ENCODE results near the gene DNAJC15.
A peak's percentile ranks its signal among the peaks of the same experiment; 100 is the strongest.

DNAJC15 gene

DNA sequence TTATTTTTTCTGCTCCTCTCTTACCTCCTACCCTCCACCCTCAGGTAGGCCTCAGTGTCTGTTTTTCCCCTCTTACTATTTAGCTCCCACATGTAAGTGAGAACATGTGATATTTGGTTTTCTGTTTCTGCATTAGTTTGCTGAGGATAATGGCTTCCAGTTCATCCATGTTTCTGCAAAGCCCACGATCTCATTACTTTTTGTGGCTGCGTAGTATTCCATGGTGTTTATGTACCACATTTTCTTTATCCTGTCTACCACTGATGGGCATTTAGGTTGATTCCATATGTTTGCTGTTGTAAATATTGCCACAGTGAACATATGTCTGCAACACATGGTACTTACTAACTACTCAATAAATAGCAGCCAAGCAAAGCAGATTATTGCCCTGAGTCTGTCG is 56.8 kb downstream of the DNAJC15 start:
- no peaks in the 10 kb centered on the region for H3K36me3 ChIP-seq (ENCODE audit: low read depth)
- no peaks in the 10 kb centered on the region for H3K27me3 ChIP-seq (ENCODE audit: insufficient read depth, poor library complexity, severe bottlenecking)
- H3K9me3 ChIP-seq (ENCODE audit: severe bottlenecking), result no peaks in the 10 kb centered on the region
- no peaks in the 10 kb centered on the region for H3K4me1 ChIP-seq (ENCODE audit: insufficient read depth, poor library complexity, severe bottlenecking)
- no peak for ATAC-seq (ENCODE audit: low read depth)
- H3K4me3 ChIP-seq (ENCODE audit: severe bottlenecking), result no peak overlapping the region
- TF ChIP-seq, protein P1, sequence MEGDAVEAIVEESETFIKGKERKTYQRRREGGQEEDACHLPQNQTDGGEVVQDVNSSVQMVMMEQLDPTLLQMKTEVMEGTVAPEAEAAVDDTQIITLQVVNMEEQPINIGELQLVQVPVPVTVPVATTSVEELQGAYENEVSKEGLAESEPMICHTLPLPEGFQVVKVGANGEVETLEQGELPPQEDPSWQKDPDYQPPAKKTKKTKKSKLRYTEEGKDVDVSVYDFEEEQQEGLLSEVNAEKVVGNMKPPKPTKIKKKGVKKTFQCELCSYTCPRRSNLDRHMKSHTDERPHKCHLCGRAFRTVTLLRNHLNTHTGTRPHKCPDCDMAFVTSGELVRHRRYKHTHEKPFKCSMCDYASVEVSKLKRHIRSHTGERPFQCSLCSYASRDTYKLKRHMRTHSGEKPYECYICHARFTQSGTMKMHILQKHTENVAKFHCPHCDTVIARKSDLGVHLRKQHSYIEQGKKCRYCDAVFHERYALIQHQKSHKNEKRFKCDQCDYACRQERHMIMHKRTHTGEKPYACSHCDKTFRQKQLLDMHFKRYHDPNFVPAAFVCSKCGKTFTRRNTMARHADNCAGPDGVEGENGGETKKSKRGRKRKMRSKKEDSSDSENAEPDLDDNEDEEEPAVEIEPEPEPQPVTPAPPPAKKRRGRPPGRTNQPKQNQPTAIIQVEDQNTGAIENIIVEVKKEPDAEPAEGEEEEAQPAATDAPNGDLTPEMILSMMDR (IDR thresholded peaks at IDR 0.05; ENCODE audit: poor library complexity, severe bottlenecking), result no peak
- no peak for DNase-seq (ENCODE audit: low spot score)
- no peak overlapping the region for H3K27ac ChIP-seq (ENCODE audit: poor library complexity, severe bottlenecking)

DNA sequence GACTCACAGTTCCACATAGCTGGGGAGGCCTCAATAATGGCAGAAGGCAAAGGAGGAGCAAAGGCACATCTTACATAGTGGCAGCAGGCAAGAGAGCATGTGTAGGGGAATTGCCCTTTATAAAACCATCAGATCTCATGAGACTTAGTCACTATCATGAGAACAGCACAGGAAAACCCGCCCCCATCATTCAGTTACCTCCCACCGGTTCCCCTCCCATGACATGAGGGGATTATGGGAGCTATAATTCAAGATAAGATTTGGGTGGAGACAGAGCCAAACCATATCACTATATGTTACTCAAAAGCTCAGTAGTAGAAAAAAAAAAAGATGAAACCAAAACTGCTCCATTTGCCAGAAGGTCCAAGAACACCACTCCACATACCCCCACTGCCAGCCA is 58.5 kb downstream of the DNAJC15 start:
- DNase-seq (ENCODE audit: low spot score) (no peak), ATAC-seq (ENCODE audit: low read depth) (no peak)
- no peak overlapping the region for H3K4me3 ChIP-seq (ENCODE audit: severe bottlenecking)
- TF ChIP-seq, protein P1 (IDR thresholded peaks at IDR 0.05; ENCODE audit: poor library complexity, severe bottlenecking), result no peak
- no peaks in the 10 kb centered on the region for H3K4me1 ChIP-seq (ENCODE audit: insufficient read depth, poor library complexity, severe bottlenecking)
- H3K9me3 ChIP-seq (ENCODE audit: severe bottlenecking), result no peaks in the 10 kb centered on the region
- no peaks in the 10 kb centered on the region for H3K36me3 ChIP-seq (ENCODE audit: low read depth)
- H3K27ac ChIP-seq (ENCODE audit: poor library complexity, severe bottlenecking), result no peak overlapping the region
- no peaks in the 10 kb centered on the region for H3K27me3 ChIP-seq (ENCODE audit: insufficient read depth, poor library complexity, severe bottlenecking)

DNA sequence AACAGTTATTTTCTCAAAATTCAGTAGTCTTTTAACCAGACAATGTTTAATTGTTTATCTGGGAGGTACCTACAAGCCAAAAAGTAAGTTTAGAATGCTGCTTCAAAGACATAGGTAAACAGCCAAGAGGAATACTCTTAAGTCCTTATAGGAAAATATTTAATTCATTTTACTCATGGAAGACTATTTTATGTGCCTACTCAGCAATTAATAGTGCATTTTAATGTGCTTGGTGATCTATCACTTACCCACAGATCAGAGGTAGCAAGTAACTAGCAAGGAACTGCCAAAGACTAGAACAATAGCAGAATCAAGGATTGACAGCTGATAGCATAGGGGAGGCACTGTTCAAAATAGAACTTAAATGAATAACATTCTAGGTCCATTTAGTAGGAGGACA is 60.4 kb downstream of the DNAJC15 start:
- H3K36me3 ChIP-seq (ENCODE audit: low read depth), result no peaks in the 10 kb centered on the region
- no peak for DNase-seq (ENCODE audit: low spot score)
- H3K4me1 ChIP-seq (ENCODE audit: insufficient read depth, poor library complexity, severe bottlenecking), result peaks cover 5% of the 10 kb centered on the region
- no peaks in the 10 kb centered on the region for H3K9me3 ChIP-seq (ENCODE audit: severe bottlenecking)
- no peak overlapping the region for H3K4me3 ChIP-seq (ENCODE audit: severe bottlenecking)
- TF ChIP-seq, protein P1 (IDR thresholded peaks at IDR 0.05; ENCODE audit: poor library complexity, severe bottlenecking), result no peak
- no peaks in the 10 kb centered on the region for H3K27me3 ChIP-seq (ENCODE audit: insufficient read depth, poor library complexity, severe bottlenecking)
- no peak overlapping the region for H3K27ac ChIP-seq (ENCODE audit: poor library complexity, severe bottlenecking)
- no peak for ATAC-seq (ENCODE audit: low read depth)

DNA sequence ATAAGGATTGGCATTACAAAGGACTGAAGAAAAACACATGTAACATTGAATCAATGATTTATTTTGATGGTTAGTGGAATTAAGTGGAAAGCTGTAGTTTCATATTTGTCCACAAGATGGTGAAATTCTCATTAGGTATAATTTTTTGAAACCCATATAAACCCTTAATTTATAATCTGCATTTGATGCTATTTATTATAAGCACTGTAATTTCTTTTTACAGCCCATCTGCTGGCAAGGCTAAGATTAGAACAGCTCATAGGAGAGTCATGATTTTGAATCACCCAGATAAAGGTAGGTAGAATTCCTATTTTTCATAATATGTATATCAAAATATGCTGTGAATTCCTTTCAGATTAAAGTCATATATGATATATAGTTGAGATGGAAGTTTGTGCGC is 62.2 kb downstream of the DNAJC15 start:
- ATAC-seq (ENCODE audit: low read depth) (no peak), DNase-seq (ENCODE audit: low spot score) (no peak)
- no peak overlapping the region for H3K27ac ChIP-seq (ENCODE audit: poor library complexity, severe bottlenecking)
- no peaks in the 10 kb centered on the region for H3K27me3 ChIP-seq (ENCODE audit: insufficient read depth, poor library complexity, severe bottlenecking)
- H3K4me3 ChIP-seq (ENCODE audit: severe bottlenecking), result no peak overlapping the region
- H3K36me3 ChIP-seq (ENCODE audit: low read depth), result no peaks in the 10 kb centered on the region
- no peaks in the 10 kb centered on the region for H3K9me3 ChIP-seq (ENCODE audit: severe bottlenecking)
- peaks cover 5% of the 10 kb centered on the region for H3K4me1 ChIP-seq (ENCODE audit: insufficient read depth, poor library complexity, severe bottlenecking)
- TF ChIP-seq, protein P1 (IDR thresholded peaks at IDR 0.05; ENCODE audit: poor library complexity, severe bottlenecking), result peak; percentile 68

DNA sequence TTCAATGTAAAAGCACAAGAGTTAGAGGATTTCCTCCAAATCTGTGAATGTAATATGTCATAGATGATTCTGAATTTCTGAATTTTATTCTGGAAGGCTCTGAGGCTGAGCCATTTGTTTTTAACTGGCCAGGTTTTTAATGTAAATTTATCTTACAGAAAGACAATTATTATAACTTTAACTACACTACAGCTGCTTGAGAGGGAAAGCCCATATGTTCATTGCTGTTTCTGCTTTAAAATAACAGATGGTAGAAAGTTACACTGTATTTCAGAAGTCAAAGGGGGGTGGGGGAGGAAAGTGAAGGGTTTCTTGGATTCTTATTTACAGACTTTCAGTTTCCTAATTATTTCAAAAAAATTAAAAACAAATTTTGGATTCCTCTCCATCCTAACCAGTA is 62.8 kb downstream of the DNAJC15 start:
- TF ChIP-seq, protein P1 (IDR thresholded peaks at IDR 0.05; ENCODE audit: poor library complexity, severe bottlenecking), result no peak
- ATAC-seq (ENCODE audit: low read depth) (no peak), DNase-seq (ENCODE audit: low spot score) (no peak)
- Histone ChIP-seq H3K4me1 (ENCODE audit: insufficient read depth, poor library complexity, severe bottlenecking) (peaks cover 5% of the 10 kb centered on the region), H3K27ac (ENCODE audit: poor library complexity, severe bottlenecking) (no peak overlapping the region), H3K4me3 (ENCODE audit: severe bottlenecking) (no peak overlapping the region), H3K9me3 (ENCODE audit: severe bottlenecking) (no peaks in the 10 kb centered on the region), H3K27me3 (ENCODE audit: insufficient read depth, poor library complexity, severe bottlenecking) (no peaks in the 10 kb centered on the region), H3K36me3 (ENCODE audit: low read depth) (no peaks in the 10 kb centered on the region)

All from RWPE2 (cell line).